ENCODE data around the gene TAL1.

TAL1 gene

DNA sequence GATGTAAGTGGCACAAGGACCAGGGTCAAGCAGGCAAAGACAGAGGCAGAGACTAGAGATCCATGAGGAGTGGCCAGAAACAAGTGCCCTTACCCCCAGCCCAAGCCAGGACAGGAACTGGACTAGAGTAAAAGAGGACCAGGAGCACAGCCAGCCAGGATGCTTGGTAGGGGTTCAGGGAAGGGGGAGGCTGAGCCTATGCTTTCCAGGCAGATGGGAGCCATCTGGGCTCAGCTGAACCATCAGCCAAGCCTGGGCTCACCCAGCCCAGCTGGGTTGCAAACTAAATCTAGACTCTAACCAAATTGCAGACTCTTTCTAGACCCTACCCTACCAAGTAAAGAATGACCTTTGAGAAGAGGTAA is 57.4 kb downstream of the TAL1 start:
- no peaks in the 10 kb centered on the region for H3K9me3 ChIP-seq (replicated peaks in 1 of 2; ENCODE audit: control insufficient read depth in 2 of 2, insufficient read depth in 1 of 2, low read depth in 1 of 2, low read length in 2 of 2)
- H2AFZ ChIP-seq (ENCODE audit: low read length) = no peak overlapping the region
- H4K8ac ChIP-seq (ENCODE audit: low read depth, low read length) = no peak overlapping the region
- H4K91ac ChIP-seq (ENCODE audit: low read depth, low read length, poor library complexity) = no peak overlapping the region
- peaks cover under 1 to 6% of the 10 kb centered on the region in 2 donors for H3K4me1 ChIP-seq (ENCODE audit: control insufficient read depth in 2 of 2, insufficient read depth in 1 of 2, low read depth in 1 of 2, low read length in 2 of 2)
- H3K14ac ChIP-seq (ENCODE audit: low read length) = no peak overlapping the region
- no peak overlapping the region for H2AK5ac ChIP-seq (ENCODE audit: low read depth, low read length)
- H3K4me2 ChIP-seq (ENCODE audit: insufficient read depth, low read length, poor library complexity, severe bottlenecking) = no peak overlapping the region
- DNase-seq (ENCODE audit: low spot score) = no peak
- no peak overlapping the region for H3K4me3 ChIP-seq (ENCODE audit: low read length in 2 of 2)
- H3K36me3 ChIP-seq (replicated peaks in 1 of 2; ENCODE audit: control insufficient read depth in 2 of 2, insufficient read depth in 2 of 2, low read length in 2 of 2) = no peaks in the 10 kb centered on the region
- H3K4ac ChIP-seq (ENCODE audit: low read length) = no peak overlapping the region
- H2BK5ac ChIP-seq (ENCODE audit: low read length) = no peak overlapping the region
- H3K27ac ChIP-seq (replicated peaks; ENCODE audit: low read length) = no peak overlapping the region
- no peaks in the 10 kb centered on the region for H3K27me3 ChIP-seq (ENCODE audit: control insufficient read depth in 3 of 3, insufficient read depth in 3 of 3, low read depth in 1 of 3, low read length in 3 of 3)
- H3K79me1 ChIP-seq (ENCODE audit: low read depth, low read length) = no peaks in the 10 kb centered on the region
- no peak overlapping the region for H3K18ac ChIP-seq (ENCODE audit: low read length)
- no peak overlapping the region for H3K23ac ChIP-seq (ENCODE audit: low read depth, low read length, poor library complexity)
- H2BK120ac ChIP-seq (ENCODE audit: low read depth, low read length) = no peak overlapping the region
- no peak overlapping the region for H2BK15ac ChIP-seq (ENCODE audit: low read length)
- no peak overlapping the region for H3K9ac ChIP-seq (ENCODE audit: low read depth, low read length, poor library complexity)
- H2BK12ac ChIP-seq (ENCODE audit: low read length) = no peak overlapping the region

DNA sequence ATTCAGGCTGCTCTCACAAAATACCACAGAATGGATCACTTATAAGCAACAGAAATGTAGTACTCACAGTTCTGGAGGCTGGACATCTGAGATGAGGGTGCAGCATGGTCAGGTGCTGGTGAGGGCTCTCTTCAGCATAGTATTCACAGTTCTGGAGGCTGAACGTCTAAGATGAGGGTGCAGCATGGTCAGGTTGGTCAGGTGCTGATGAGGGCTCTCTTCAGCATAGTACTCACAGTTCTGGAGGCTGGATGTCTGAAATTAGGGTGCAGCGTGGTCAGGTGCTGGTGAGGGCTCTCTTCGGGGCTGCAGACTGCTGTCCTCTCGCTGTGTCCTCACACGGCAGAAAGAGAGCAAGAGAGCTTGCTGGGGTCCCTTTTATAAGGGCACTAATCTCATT is 59.2 kb downstream of the TAL1 start:
- H3K18ac ChIP-seq (ENCODE audit: low read length) = no peak overlapping the region

More for the DNA sequence above, 59.2 kb downstream of the TAL1 start:
- Histone ChIP-seq H4K8ac (ENCODE audit: low read depth, low read length) (no peak overlapping the region), H4K91ac (ENCODE audit: low read depth, low read length, poor library complexity) (peak overlapping the region; percentile 53), H2BK5ac (ENCODE audit: low read length) (no peak overlapping the region), H3K36me3 (replicated peaks in 1 of 2; ENCODE audit: control insufficient read depth in 2 of 2, insufficient read depth in 2 of 2, low read length in 2 of 2) (no peaks in the 10 kb centered on the region), H2BK120ac (ENCODE audit: low read depth, low read length) (no peak overlapping the region), H3K9ac (ENCODE audit: low read depth, low read length, poor library complexity) (no peak overlapping the region), H3K4me3 (ENCODE audit: low read length in 2 of 2) (no peak overlapping the region), H3K27ac (replicated peaks; ENCODE audit: low read length) (no peak overlapping the region), H3K9me3 (replicated peaks in 1 of 2; ENCODE audit: control insufficient read depth in 2 of 2, insufficient read depth in 1 of 2, low read depth in 1 of 2, low read length in 2 of 2) (no peaks in the 10 kb centered on the region), H3K23ac (ENCODE audit: low read depth, low read length, poor library complexity) (no peak overlapping the region), H3K4ac (ENCODE audit: low read length) (no peak overlapping the region), H3K4me1 (ENCODE audit: control insufficient read depth in 2 of 2, insufficient read depth in 1 of 2, low read depth in 1 of 2, low read length in 2 of 2) (no peaks in the 10 kb centered on the region), H3K4me2 (ENCODE audit: insufficient read depth, low read length, poor library complexity, severe bottlenecking) (no peak overlapping the region), H2AFZ (ENCODE audit: low read length) (no peak overlapping the region), H2AK5ac (ENCODE audit: low read depth, low read length) (peak overlapping the region; percentile 63), H2BK12ac (ENCODE audit: low read length) (peak overlapping the region; percentile 41), H3K27me3 (ENCODE audit: control insufficient read depth in 3 of 3, insufficient read depth in 3 of 3, low read depth in 1 of 3, low read length in 3 of 3) (no peaks in the 10 kb centered on the region), H3K79me1 (ENCODE audit: low read depth, low read length) (no peaks in the 10 kb centered on the region), H2BK15ac (ENCODE audit: low read length) (no peak overlapping the region), H3K14ac (ENCODE audit: low read length) (no peak overlapping the region)
- DNase-seq (ENCODE audit: low spot score) = no peak
- WGBS, 2 donors (ENCODE audit: extremely low coverage in 2 of 2, insufficient read length in 2 of 2, insufficient replicate concordance in 1 of 2) = no CpG with 5 or more reads among the region's 5 CpGs
